ENCODE data around the gene HPN. TPM values are rescaled to one million over a fixed set of nuclear protein-coding genes. Genes with fewer than 3 reads are reported as not detected.
"Not testable (repeated sequence)": the region's sequence is repeated elsewhere in the genome, so short reads cannot be mapped to it uniquely, and the experiment has no call there.

Gene HPN
- not detected for polyA plus RNA-seq

DNA sequence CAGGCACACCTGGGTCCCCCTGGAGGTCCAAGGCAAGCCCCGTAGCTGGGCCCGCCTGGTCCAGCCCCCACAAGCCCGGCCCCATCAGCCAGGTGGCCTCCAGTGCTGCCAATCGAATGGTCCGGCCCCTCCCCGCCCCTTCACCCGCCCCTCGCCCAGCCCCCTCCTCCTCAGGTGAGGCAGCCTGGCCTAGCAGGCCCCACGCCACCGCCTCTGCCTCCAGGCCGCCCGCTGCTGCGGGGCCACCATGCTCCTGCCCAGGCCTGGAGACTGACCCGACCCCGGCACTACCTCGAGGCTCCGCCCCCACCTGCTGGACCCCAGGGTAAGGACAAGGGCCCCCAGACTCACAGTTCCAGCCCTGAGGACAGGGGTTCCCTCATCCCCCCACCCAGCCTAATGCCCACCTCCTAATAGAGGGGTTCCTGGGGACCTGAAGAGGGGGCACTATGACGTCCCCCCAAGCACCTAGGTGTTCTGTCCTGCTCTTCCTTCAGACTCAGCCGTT is at the start of gene HPN:
Gene HPN (plus strand): TSS at position 174 of the 508 bp plus-strand sequence. CDS start 786 bp downstream, outside the sequence.
- peak within 1 kb of the TSS in 3 of 4 donors; percentile 75 to 93 (median 78) for H3K4me3 Mint-ChIP-seq
- peaks cover 22 to 31% (median 26%) of the 10 kb centered on the region in 3 donors for H3K4me1 Mint-ChIP-seq
- H3K27ac Mint-ChIP-seq: peak within 1 kb of the TSS in 1 of 3 donors; percentile 5
- no peaks in the 10 kb centered on the region for H3K36me3 Mint-ChIP-seq
- peaks cover 11% of the 10 kb centered on the region for H3K27me3 Mint-ChIP-seq
- no peaks in the 10 kb centered on the region for H3K9me3 Mint-ChIP-seq

- not testable (repeated sequence) for H3K4me1 Mint-ChIP-seq, H3K36me3 Mint-ChIP-seq, H3K4me3 Mint-ChIP-seq, H3K27me3 Mint-ChIP-seq, H3K27ac Mint-ChIP-seq, H3K9me3 Mint-ChIP-seq
Measured at GRCh38 chr19:34992582-34992981, 48.9 kb upstream of the HPN start.

DNA sequence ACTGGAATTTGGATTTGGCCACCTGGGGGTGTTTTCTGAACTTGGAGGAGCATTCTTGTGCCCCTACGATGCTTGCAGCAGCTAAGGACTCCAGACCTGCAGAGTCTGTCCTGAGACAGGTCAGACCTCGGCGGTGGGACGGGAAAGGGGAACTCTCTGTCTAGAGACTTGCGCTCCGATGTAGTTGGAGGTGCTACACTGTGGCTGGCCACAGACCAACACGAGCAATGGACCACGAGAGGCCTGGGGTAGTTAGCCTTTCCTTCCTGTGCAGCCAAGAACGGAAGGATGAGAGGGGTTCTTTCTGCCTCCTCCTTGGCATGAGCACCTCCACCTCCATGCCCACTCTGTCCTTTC is 47.3 kb upstream of the HPN start:
- peaks cover 10 to 15% (median 14%) of the 10 kb centered on the region in 3 donors for H3K4me1 Mint-ChIP-seq
- H3K27ac Mint-ChIP-seq: no peak overlapping the region
- no peaks in the 10 kb centered on the region for H3K9me3 Mint-ChIP-seq

GRCh38 chr19:34994643-34995541 is 46.6 kb upstream of the HPN start:
- H3K4me3 Mint-ChIP-seq: peak overlapping the region in 2 of 4 donors; percentile 33 to 58
- H3K36me3 Mint-ChIP-seq: peaks cover 3% of the 10 kb centered on the region
- no peaks in the 10 kb centered on the region for H3K27me3 Mint-ChIP-seq
- no peaks in the 10 kb centered on the region for H3K9me3 Mint-ChIP-seq
- H3K27ac Mint-ChIP-seq: no peak overlapping the region
- peaks cover 10 to 15% (median 14%) of the 10 kb centered on the region in 3 donors for H3K4me1 Mint-ChIP-seq

More for the DNA sequence above, 47.3 kb upstream of the HPN start:
- H3K4me3 Mint-ChIP-seq: peak overlapping the region in 1 of 4 donors; percentile 69
- no peaks in the 10 kb centered on the region for H3K27me3 Mint-ChIP-seq
- peaks cover 3% of the 10 kb centered on the region for H3K36me3 Mint-ChIP-seq

GRCh38 chr19:34995551-34995950 is 46.0 kb upstream of the HPN start:
- Mint-ChIP-seq H3K36me3 (peaks cover 3% of the 10 kb centered on the region), H3K4me3 (peak overlapping the region in 1 of 4 donors; percentile 9), H3K4me1 (peaks cover 10 to 15% (median 13%) of the 10 kb centered on the region in 3 donors), H3K9me3 (no peaks in the 10 kb centered on the region), H3K27ac (no peak overlapping the region), H3K27me3 (no peaks in the 10 kb centered on the region)

DNA sequence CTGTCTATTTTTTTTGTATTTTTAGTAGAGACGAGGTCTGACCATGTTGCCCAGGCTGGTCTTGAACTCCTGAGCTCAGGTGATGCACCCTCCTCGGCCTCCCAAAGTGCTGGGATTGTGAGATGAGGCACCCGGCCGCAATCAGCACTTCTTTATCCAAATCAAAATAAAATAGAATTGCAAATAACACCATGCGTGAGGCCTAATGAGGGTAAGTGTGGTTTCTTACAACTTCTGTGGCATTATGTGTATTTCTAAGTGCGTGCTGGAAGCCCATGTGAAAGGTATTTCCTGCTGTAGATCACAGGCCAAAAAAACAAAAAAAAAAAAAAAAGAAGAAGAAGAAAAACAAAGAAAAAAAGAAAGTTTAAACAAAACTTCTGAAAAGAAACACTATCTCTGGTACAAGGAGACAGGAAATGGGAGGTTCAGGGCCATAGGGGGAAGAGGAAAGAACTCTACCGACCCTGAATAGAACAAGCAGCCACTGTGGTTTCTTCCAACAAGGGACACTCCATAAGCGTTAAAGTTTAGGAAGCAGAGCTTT is 44.4 kb upstream of the HPN start:
- Mint-ChIP-seq H3K4me3 (peak overlapping the region in 3 of 4 donors; percentile 45 to 86 (median 85)), H3K27ac (peak overlapping the region; percentile 31 to 71 (median 52)), H3K9me3 (no peaks in the 10 kb centered on the region), H3K27me3 (no peaks in the 10 kb centered on the region), H3K4me1 (peaks cover 19 to 23% (median 22%) of the 10 kb centered on the region in 3 donors), H3K36me3 (peaks cover 3% of the 10 kb centered on the region)

- peaks cover 28 to 33% (median 31%) of the 10 kb centered on the region in 3 donors for H3K4me1 Mint-ChIP-seq
- not testable (repeated sequence) for H3K27ac Mint-ChIP-seq, H3K36me3 Mint-ChIP-seq, H3K27me3 Mint-ChIP-seq, H3K9me3 Mint-ChIP-seq
- H3K4me3 Mint-ChIP-seq: peak overlapping the region in 2 of 4 donors; percentile 85 to 88
Measured at GRCh38 chr19:34998224-34998623, 43.3 kb upstream of the HPN start.

DNA sequence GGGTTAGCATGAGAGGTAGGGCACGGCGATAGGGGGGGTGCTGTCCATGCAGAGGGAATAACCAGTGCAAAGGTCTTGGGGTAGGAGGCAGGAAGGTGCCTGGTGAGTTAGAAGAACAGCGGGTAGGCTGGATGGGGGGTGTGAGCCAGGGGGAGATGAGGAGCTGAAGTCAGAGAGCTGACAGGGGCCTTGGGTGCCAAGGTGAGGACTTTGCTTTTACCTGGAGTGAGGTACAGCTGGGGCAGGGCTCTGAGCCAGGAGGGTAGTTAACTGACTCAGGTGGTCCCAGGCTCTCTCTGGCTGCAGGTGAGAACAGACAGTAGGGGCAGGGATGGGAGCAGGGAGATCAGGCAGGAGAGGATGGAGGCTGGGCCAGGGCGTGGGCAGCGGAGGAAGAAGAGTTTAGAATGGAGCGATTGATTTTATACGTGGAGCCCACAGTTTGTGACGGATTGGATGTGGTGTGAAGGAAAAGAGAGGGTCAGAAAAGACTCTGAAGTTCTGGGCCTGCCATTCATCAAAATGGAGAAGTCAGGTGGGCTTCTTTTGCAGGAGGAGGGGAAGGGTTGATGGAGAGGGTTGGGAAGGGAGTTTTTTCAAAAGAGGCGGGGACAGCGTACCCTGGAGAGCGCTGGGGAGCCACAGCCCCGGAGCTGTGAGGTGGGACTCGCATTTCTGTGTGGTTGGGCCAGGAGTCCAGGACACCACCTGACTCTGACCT is 42.6 kb upstream of the HPN start:
- no peaks in the 10 kb centered on the region for H3K9me3 Mint-ChIP-seq
- H3K4me1 Mint-ChIP-seq: peaks cover 33 to 38% (median 37%) of the 10 kb centered on the region in 3 donors
- H3K4me3 Mint-ChIP-seq: peak overlapping the region; percentile 81 to 93 (median 86)
- H3K27me3 Mint-ChIP-seq: no peaks in the 10 kb centered on the region
- peaks cover 3% of the 10 kb centered on the region for H3K36me3 Mint-ChIP-seq
- peak overlapping the region in 2 of 3 donors; percentile 75 to 95 for H3K27ac Mint-ChIP-seq

DNA sequence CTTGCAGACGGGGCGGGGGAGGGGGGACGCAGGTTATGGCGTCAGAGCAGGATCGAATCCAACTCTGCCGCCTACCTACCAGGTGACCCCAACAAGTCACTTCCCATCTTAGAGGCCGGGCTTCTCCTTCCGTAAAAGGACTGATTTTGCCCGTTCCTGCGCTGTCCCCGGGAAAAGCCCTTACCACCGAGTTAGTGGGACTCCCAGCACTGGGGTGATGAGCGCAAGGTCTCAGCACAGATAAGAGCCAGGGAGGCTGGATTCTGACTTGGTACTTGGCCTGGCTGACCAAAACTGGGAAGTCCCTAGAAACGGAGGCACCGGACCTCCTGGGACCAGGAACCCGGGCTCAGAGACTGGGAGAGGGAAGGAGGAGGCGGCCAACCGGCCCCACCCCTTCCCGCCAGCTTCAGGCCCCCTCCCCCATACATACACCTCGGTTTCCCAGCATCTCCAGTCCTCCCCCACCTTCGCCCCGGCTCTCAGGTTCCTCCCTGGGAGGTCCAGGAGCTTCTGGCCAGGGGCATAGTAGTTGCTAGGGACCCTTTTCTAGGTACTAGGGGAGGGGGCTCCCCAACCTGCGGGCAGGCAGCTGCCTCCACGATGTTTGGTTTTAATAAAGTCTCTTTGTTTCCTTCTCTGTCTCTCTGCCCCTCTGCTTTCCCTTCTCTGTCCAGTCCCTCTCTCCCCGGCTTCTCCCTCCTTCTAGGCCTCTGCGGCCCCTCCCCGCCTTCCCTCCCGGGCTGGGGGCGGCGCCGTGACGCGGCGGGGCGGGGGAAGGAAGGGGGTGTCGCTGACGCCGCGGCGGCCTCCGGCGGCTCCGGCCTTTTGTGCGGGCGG is 41.8 kb upstream of the HPN start, which contains the start of gene GRAMD1A:
Gene GRAMD1A (plus strand): TSS at position 826 of the 840 bp plus-strand sequence. CDS start 156 bp downstream, outside the sequence.
- H3K4me1 Mint-ChIP-seq: peaks cover 35 to 40% (median 38%) of the 10 kb centered on the region in 3 donors
- no peaks in the 10 kb centered on the region for H3K36me3 Mint-ChIP-seq
- H3K27ac Mint-ChIP-seq: peak within 1 kb of the TSS; percentile 75 to 95 (median 88)
- peak within 1 kb of the TSS; percentile 88 to 95 (median 95) for H3K4me3 Mint-ChIP-seq
- H3K9me3 Mint-ChIP-seq: no peaks in the 10 kb centered on the region
- H3K27me3 Mint-ChIP-seq: no peaks in the 10 kb centered on the region

DNA sequence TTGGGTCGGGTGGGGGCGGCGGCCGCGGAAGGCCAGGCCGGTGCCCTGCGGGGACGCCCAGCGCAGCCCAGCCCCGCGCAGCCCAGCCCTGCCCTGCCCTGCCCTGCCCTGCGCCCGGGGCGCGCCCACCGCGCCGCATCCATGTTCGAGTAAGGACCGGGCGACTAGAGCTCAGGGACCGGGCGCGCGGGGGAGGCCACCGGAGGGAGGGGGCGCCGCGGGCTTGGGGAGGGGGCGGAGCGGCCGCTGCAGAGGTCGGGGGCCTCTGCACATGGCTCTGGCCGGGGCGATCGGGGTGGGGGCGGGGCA is 41.2 kb upstream of the HPN start:
- Mint-ChIP-seq H3K27ac (no peak overlapping the region), H3K36me3 (no peaks in the 10 kb centered on the region), H3K4me1 (peaks cover 35 to 40% (median 38%) of the 10 kb centered on the region in 3 donors), H3K27me3 (no peaks in the 10 kb centered on the region), H3K9me3 (no peaks in the 10 kb centered on the region), H3K4me3 (peak overlapping the region in 2 of 4 donors; percentile 93 to 95)

DNA sequence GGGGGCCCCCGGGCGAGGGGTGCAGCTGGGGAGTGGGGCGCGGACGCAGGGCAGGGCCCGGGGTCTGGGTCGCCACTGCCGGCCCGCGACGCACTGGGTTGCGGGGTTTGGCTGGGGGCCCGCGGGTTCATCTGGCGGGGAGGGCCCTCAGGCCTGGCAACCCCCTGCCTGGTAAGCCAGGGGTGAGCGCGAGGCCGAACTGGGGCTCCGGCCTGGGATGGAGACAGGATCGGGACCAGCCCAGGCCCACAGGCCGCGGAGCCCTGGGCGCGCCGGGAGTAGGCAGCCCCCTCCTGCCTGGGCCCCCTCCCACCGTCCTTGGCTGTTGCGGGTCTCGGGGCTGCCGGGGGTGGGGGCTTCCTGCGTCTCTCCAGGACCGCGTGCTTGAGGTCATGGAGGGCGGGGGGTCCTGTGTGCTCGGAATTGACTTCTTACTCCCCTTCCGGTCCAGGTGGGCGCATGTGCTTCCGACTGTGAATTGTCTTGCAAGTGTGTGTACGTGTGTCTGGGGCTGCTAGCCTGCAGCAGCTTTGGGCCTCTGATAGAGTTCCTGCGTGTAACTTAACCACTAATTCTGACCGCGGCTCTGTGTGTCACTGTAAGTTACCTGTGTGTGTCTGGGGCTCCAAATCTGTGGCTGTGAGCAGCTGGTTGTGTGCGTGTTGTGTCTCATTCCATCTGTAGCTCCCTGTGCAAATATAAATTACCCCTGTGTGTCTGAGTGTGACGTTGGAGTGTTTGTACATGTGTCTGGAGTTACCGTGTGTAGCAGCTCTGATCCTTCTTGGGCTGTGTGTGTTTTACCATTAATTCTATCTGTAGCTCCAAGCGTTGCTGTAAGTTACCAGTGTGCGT is 40.6 kb upstream of the HPN start:
- Mint-ChIP-seq H3K27ac (peak overlapping the region; percentile 20 to 90 (median 88)), H3K4me1 (peaks cover 35 to 40% (median 38%) of the 10 kb centered on the region in 3 donors), H3K36me3 (no peaks in the 10 kb centered on the region), H3K27me3 (no peaks in the 10 kb centered on the region), H3K4me3 (peak overlapping the region; percentile 88 to 95 (median 95)), H3K9me3 (no peaks in the 10 kb centered on the region)

GRCh38 chr19:35002037-35002535 is 39.4 kb upstream of the HPN start:
- H3K27ac Mint-ChIP-seq: peak overlapping the region; percentile 20 to 88 (median 54)
- H3K36me3 Mint-ChIP-seq: no peaks in the 10 kb centered on the region
- no peaks in the 10 kb centered on the region for H3K9me3 Mint-ChIP-seq
- peaks cover 35 to 40% (median 36%) of the 10 kb centered on the region in 3 donors for H3K4me1 Mint-ChIP-seq
- no peaks in the 10 kb centered on the region for H3K27me3 Mint-ChIP-seq
- peak overlapping the region; percentile 88 to 95 (median 95) for H3K4me3 Mint-ChIP-seq

Data from IgD-negative memory B cell (primary cell).